ENCODE measurements around the gene ADAMTS2.

- no peak for TF ChIP-seq POLR2AphosphoS5 (IDR thresholded peaks at IDR 0.05; ENCODE audit: low read depth, low read length)
- no peak for TF ChIP-seq POLR2A (IDR thresholded peaks at IDR 0.05; ENCODE audit: low read depth, low read length)
These were observed 159.9 kb downstream of the ADAMTS2 start for GRCh38 chr5:179185256-179185940.

Measured in GM12891 (cell line).